HepG2 (cell line): ENCODE measurements around the gene LRRC45. TPM values are rescaled to one million over a fixed set of nuclear protein-coding genes. Genes with fewer than 3 reads are reported as not detected.

Experiments
- BORCS8-MEF2B ChIP-seq: sonication (generic); formaldehyde crosslinking; IDR thresholded peaks from 2 replicates; pipeline ENCODE4 v1.8.0; 2022; ENCODE audit warnings: mild to moderate bottlenecking, missing genetic modification reagents
- CEBPG ChIP-seq: IDR thresholded peaks from 2 replicates; pipeline ENCODE4 v1.6.1; 2016
- DR1 ChIP-seq: sonication (generic); formaldehyde crosslinking; IDR thresholded peaks from 2 replicates; pipeline ENCODE4 v1.8.0; 2021; ENCODE audit warnings: mild to moderate bottlenecking, missing genetic modification reagents, inconsistent platforms
- EZH2 ChIP-seq: conservative IDR thresholded peaks from 2 replicates; pipeline ENCODE4 v1.6.1; 2012; ENCODE audit warnings: mild to moderate bottlenecking, low read depth, low read length, moderate library complexity
- GABPB1 ChIP-seq: IDR thresholded peaks from 2 replicates; pipeline ENCODE4 v1.6.1; 2016; ENCODE audit warnings: mild to moderate bottlenecking, missing genetic modification reagents, moderate library complexity, missing compliant biosample characterization
- KDM3A ChIP-seq: IDR thresholded peaks from 2 replicates; pipeline ENCODE4 v1.6.1; 2018; ENCODE audit warnings: low read depth, missing compliant biosample characterization
- KDM5A ChIP-seq: fragments of 200-600 bp; sonication (generic); IDR thresholded peaks from 2 replicates; pipeline ENCODE4 v1.7.0; 2018; ENCODE audit warnings: antibody characterized with exemption, mild to moderate bottlenecking, low read length, borderline replicate concordance
- KLF16 ChIP-seq, 2 experiments: sonication (generic) in 1 of 2; formaldehyde crosslinking in 1 of 2; IDR thresholded peaks; 2 replicates each; pipeline versions ENCODE4 v1.6.1 to v1.8.0; 2016 to 2023; ENCODE audit warnings: missing genetic modification reagents in 2 of 2, missing compliant biosample characterization in 1 of 2
- MBNL3 ChIP-seq: fragments of 250-450 bp; sonication (Bioruptor Pico); conservative IDR thresholded peaks from 2 replicates; pipeline ENCODE4 v1.8.0; 2022; ENCODE audit warnings: mild to moderate bottlenecking, inconsistent platforms
- POLR2A ChIP-seq, 2 experiments: IDR thresholded peaks; 2 replicates each; pipeline ENCODE4 v1.6.1; 2011; ENCODE audit warnings: low read depth in 2 of 2, low read length in 2 of 2, mild to moderate bottlenecking in 1 of 2, moderate library complexity in 1 of 2; ENCODE audit not compliant: insufficient read depth in 1 of 2
- PTBP1 ChIP-seq: fragments of 200-400 bp; formaldehyde crosslinking; IDR thresholded peaks from 2 replicates; pipeline ENCODE4 v1.6.1; 2018; ENCODE audit warnings: low read length, low read depth; ENCODE audit not compliant: poor library complexity, severe bottlenecking
- SIX1 ChIP-seq: sonication (generic); formaldehyde crosslinking; IDR thresholded peaks from 2 replicates; pipeline ENCODE4 v1.4.0; 2020; ENCODE audit warnings: missing genetic modification reagents, borderline replicate concordance
- SMARCC2 ChIP-seq: fragments of 450-650 bp; IDR thresholded peaks from 2 replicates; pipeline ENCODE4 v1.6.1; 2017; ENCODE audit warnings: antibody characterized with exemption, mild to moderate bottlenecking
- SNAPC2 ChIP-seq: sonication (generic); formaldehyde crosslinking; IDR thresholded peaks from 2 replicates; pipeline ENCODE4 v1.8.1; 2022; ENCODE audit warnings: mild to moderate bottlenecking, missing genetic modification reagents
- SOX13 ChIP-seq, 3 experiments: fragments of 450-650 bp in 1 of 3; sonication (generic) in 1 of 3; formaldehyde crosslinking in 1 of 3; IDR thresholded peaks in 2 of 3; conservative IDR thresholded peaks in 1 of 3; 2 replicates each; pipeline versions ENCODE4 v1.5.0 to v1.6.1; 2016 to 2020; ENCODE audit warnings: antibody characterized with exemption in 1 of 3, mild to moderate bottlenecking in 1 of 3, missing compliant biosample characterization in 1 of 3, missing genetic modification reagents in 1 of 3, moderate library complexity in 1 of 3
- SRF ChIP-seq: IDR thresholded peaks from 2 replicates; pipeline ENCODE4 v1.6.1; 2011; ENCODE audit warnings: mild to moderate bottlenecking, low read depth, low read length, moderate library complexity
- ZBTB14 ChIP-seq: sonication (generic); formaldehyde crosslinking; IDR thresholded peaks from 2 replicates; pipeline ENCODE4 v1.4.0; 2020; ENCODE audit warnings: missing genetic modification reagents
- ZNF142 ChIP-seq: sonication (generic); formaldehyde crosslinking; IDR thresholded peaks from 2 replicates; pipeline ENCODE4 v1.4.0; 2020; ENCODE audit warnings: missing genetic modification reagents
- ZNF296 ChIP-seq: sonication (generic); formaldehyde crosslinking; conservative IDR thresholded peaks from 2 replicates; pipeline ENCODE4 v1.5.0; 2020; ENCODE audit warnings: mild to moderate bottlenecking, missing genetic modification reagents
- ZNF333 ChIP-seq: sonication (generic); formaldehyde crosslinking; IDR thresholded peaks from 2 replicates; pipeline ENCODE4 v1.4.0; 2020; ENCODE audit warnings: mild to moderate bottlenecking, missing genetic modification reagents, borderline replicate concordance
- ZNF484 ChIP-seq: sonication (generic); formaldehyde crosslinking; IDR thresholded peaks from 2 replicates; pipeline ENCODE4 v1.5.1; 2020; ENCODE audit warnings: mild to moderate bottlenecking, low read depth, missing genetic modification reagents, borderline replicate concordance
- ZNF569 ChIP-seq: sonication (generic); formaldehyde crosslinking; IDR thresholded peaks from 2 replicates; pipeline ENCODE4 v1.5.0; 2020; ENCODE audit warnings: mild to moderate bottlenecking, missing genetic modification reagents, moderate library complexity, borderline replicate concordance
- ZNF570 ChIP-seq: sonication (generic); formaldehyde crosslinking; IDR thresholded peaks from 2 replicates; pipeline ENCODE4 v1.4.0; 2020; ENCODE audit warnings: mild to moderate bottlenecking, missing genetic modification reagents, borderline replicate concordance
- ZNF713 ChIP-seq: sonication (generic); formaldehyde crosslinking; IDR thresholded peaks from 2 replicates; pipeline ENCODE4 v1.4.0; 2020; ENCODE audit warnings: mild to moderate bottlenecking, missing genetic modification reagents
- ZNF740 ChIP-seq: sonication (generic); formaldehyde crosslinking; IDR thresholded peaks from 2 replicates; pipeline ENCODE4 v1.4.0; 2020; ENCODE audit warnings: missing genetic modification reagents
- ZSCAN30 ChIP-seq: sonication (generic); formaldehyde crosslinking; IDR thresholded peaks from 2 replicates; pipeline ENCODE4 v1.5.0; 2020; ENCODE audit warnings: mild to moderate bottlenecking, missing genetic modification reagents
- polyA plus RNA-seq, 8 experiments: library from polyadenylated mRNA; depleted of rRNA in 3 of 8; stranded (reverse) in 7 of 8; unstranded in 1 of 8; fragments of >200 nt; fragmentation: Illumina TruSeq in 4 of 8; extraction: Trizol in 4 of 8; gene quantifications; 2 replicates each; pipeline versions ENCODE4 v1.2.1 to v1.2.3, GENCODE V29; 2011 to 2016; ENCODE audit warnings: low read depth in 4 of 8, missing spikeins in 1 of 8, mixed read lengths in 1 of 8; ENCODE audit not compliant: insufficient read depth in 1 of 8
- total RNA-seq, 5 experiments: library from RNA; depleted of rRNA; stranded (reverse); fragments of >200 nt; fragmentation: Illumina TruSeq; extraction: Trizol; gene quantifications; 2 replicates each; pipeline ENCODE4 v1.2.3, GENCODE V29; 2016; ENCODE audit warnings: low read depth in 1 of 5

Gene LRRC45
- total and polyA plus RNA-seq, 2 of the 13 experiments (the other 11 are each of a cell fraction or from before 2014, with no cell fraction given): 11.6 to 48.1 TPM

- TF ChIP-seq ZNF296: no peak
- no peak for TF ChIP-seq BORCS8-MEF2B
- no peak for TF ChIP-seq ZBTB14 (CRISPR knock-in tag)
- TF ChIP-seq KDM3A (CRISPR knock-in tag): peak; percentile 4; the same call in 1 of the 2 replicates
- TF ChIP-seq SIX1 (CRISPR knock-in tag): no peak
- TF ChIP-seq GABPB1: no peak
- no peak for TF ChIP-seq ZNF484
- TF ChIP-seq SOX13 (IDR thresholded peaks at IDR 0.05): no peak
- no peak for TF ChIP-seq SOX13 (CRISPR knock-in tag; conservative IDR thresholded peaks at IDR 0.05 in 1 of 2, IDR thresholded peaks at IDR 0.05 in 1 of 2)
- no peak for TF ChIP-seq ZNF740 (CRISPR knock-in tag)
- no peak for TF ChIP-seq KLF16 (CRISPR knock-in tag; IDR thresholded peaks at IDR 0.05)
- no peak; a peak in 1 of 4 replicates for TF ChIP-seq POLR2A (IDR thresholded peaks at IDR 0.05; ENCODE audit: insufficient read depth in 1 of 2, low read depth in 2 of 2, low read length in 2 of 2)
- no peak for TF ChIP-seq DR1 (CRISPR knock-in tag)
- no peak for TF ChIP-seq CEBPG (CRISPR knock-in tag)
- TF ChIP-seq ZNF570: no peak
- no peak for TF ChIP-seq SRF
- TF ChIP-seq ZNF569: no peak
- TF ChIP-seq SMARCC2: no peak
- 0 out of 2 replicates have a peak, but pooled peaks have one; percentile 32 for TF ChIP-seq ZSCAN30 (CRISPR knock-in tag)
- TF ChIP-seq EZH2: no peak
- TF ChIP-seq ZNF142 (CRISPR knock-in tag): no peak
- no peak for TF ChIP-seq ZNF713 (CRISPR knock-in tag)
- no peak for TF ChIP-seq KDM5A
- no peak for TF ChIP-seq MBNL3 (CRISPR knock-in tag)
- TF ChIP-seq PTBP1: peak; percentile 27
- TF ChIP-seq ZNF333 (CRISPR knock-in tag): 0 out of 2 replicates have a peak, but pooled peaks have one; percentile 42
- TF ChIP-seq SNAPC2: no peak
Measured at GRCh38 chr17:82021900-82022309, 1.2 kb upstream of the LRRC45 start (continued).
